CD4-positive, CD25-positive, alpha-beta regulatory T cell (primary cell): ENCODE data around the gene ACTN1. TPM values are rescaled to one million over a fixed set of nuclear protein-coding genes. Genes with fewer than 3 reads are reported as not detected.

ENCODE experiments used
- ATAC-seq, 2 donors: fragments of 150-1000 bp; cut with Tn5 transposase; one replicate each; pipeline ENCODE4 v1.10.0; 2021; ENCODE audit warnings: low read depth in 2 of 2, moderate number of reproducible peaks in 2 of 2, moderate library complexity in 1 of 2
- DNase-seq, 3 donors: peaks; one replicate each; pipeline versions ENCODE4 v3.0.0 to v3.0.0-alpha.2; 2012 to 2022; ENCODE audit warnings: mixed read lengths in 1 of 3
- H3K27ac ChIP-seq: one replicate; pipeline ENCODE4 v1.7.0; 2013; ENCODE audit warnings: mild to moderate bottlenecking, low read length; ENCODE audit not compliant: insufficient read depth, poor library complexity, severe bottlenecking
- H3K27me3 ChIP-seq: one replicate; pipeline ENCODE4 v1.7.0; 2013; ENCODE audit warnings: low read length; ENCODE audit not compliant: control insufficient read depth, insufficient read depth
- H3K36me3 ChIP-seq: one replicate; pipeline ENCODE4 v1.7.0; 2013; ENCODE audit warnings: mild to moderate bottlenecking, low read length, moderate library complexity; ENCODE audit not compliant: control insufficient read depth, insufficient read depth
- H3K4me1 ChIP-seq: 2 replicates; pipeline ENCODE4 v1.7.0; 2013; ENCODE audit warnings: mild to moderate bottlenecking, low read length; ENCODE audit not compliant: insufficient read depth, control insufficient read depth, poor library complexity, severe bottlenecking
- H3K4me3 ChIP-seq: one replicate; pipeline ENCODE4 v1.7.0; 2013; ENCODE audit warnings: low read depth, mild to moderate bottlenecking, low read length, moderate library complexity
- H3K9me3 ChIP-seq, 2 experiments: 1 replicate in 1 of 2; 2 replicates in 1 of 2; pipeline ENCODE4 v1.7.0; 2013; ENCODE audit warnings: low read length in 2 of 2, mild to moderate bottlenecking in 1 of 2, moderate library complexity in 1 of 2; ENCODE audit not compliant: control insufficient read depth in 2 of 2
- H3K27ac Mint-ChIP-seq, 3 donors: one replicate each; pipeline ENCODE4 v1.8.0; 2020 to 2022; ENCODE audit warnings: mild to moderate bottlenecking in 3 of 3, mixed read lengths in 3 of 3, moderate library complexity in 2 of 3
- H3K27me3 Mint-ChIP-seq: one replicate; pipeline ENCODE4 v1.8.0; 2022; ENCODE audit warnings: mild to moderate bottlenecking, mixed read lengths
- H3K36me3 Mint-ChIP-seq: one replicate; pipeline ENCODE4 v1.8.0; 2020; ENCODE audit warnings: mixed read lengths
- H3K4me1 Mint-ChIP-seq, 4 donors: one replicate each; pipeline ENCODE4 v1.8.0; 2020 to 2022; ENCODE audit warnings: mixed read lengths in 4 of 4, mild to moderate bottlenecking in 1 of 4
- H3K4me3 Mint-ChIP-seq, 4 donors: one replicate each; pipeline ENCODE4 v1.8.0; 2020 to 2022; ENCODE audit warnings: mild to moderate bottlenecking in 4 of 4, mixed read lengths in 4 of 4, moderate library complexity in 3 of 4
- H3K9me3 Mint-ChIP-seq, 7 donors: one replicate each; pipeline ENCODE4 v1.8.0; 2020 to 2022; ENCODE audit warnings: mixed read lengths in 7 of 7, mild to moderate bottlenecking in 3 of 7, moderate library complexity in 2 of 7
- polyA plus RNA-seq, 4 donors: library from polyadenylated mRNA; unstranded; fragments of 300-500 nt; fragmentation: Illumina TruSeq; gene quantifications; one replicate each; pipeline ENCODE4 v1.2.3, GENCODE V29; 2021
- total RNA-seq: library from RNA; stranded (reverse); gene quantifications from one replicate; pipeline ENCODE4 v1.2.3, GENCODE V29; 2022

Gene ACTN1
- total and polyA plus RNA-seq, 5 donors from 2014 or later: 28.3 to 78.8 (median 47.5) TPM

GRCh38 chr14:68967459-68967940 lies 11.6 kb downstream of the ACTN1 start:
- Histone ChIP-seq H3K9me3 (no peaks in the 10 kb centered on the region), H3K27me3 (no peaks in the 10 kb centered on the region), H3K27ac (peak overlapping the region; percentile 86), H3K4me1 (peaks cover 70% of the 10 kb centered on the region), H3K4me3 (peak overlapping the region; percentile 53), H3K36me3 (no peaks in the 10 kb centered on the region)
- Mint-ChIP-seq H3K36me3 (peaks cover 8% of the 10 kb centered on the region), H3K4me1 (peaks cover 7 to 99% (median 57%) of the 10 kb centered on the region in 4 donors), H3K27ac (peak overlapping the region; percentile 96 to 98 (median 97)), H3K4me3 (peak overlapping the region in 3 of 4 donors; percentile 71 to 84 (median 81)), H3K9me3 (no peaks in the 10 kb centered on the region), H3K27me3 (no peaks in the 10 kb centered on the region)
- DNase-seq (no peak), ATAC-seq (no peak)

DNA sequence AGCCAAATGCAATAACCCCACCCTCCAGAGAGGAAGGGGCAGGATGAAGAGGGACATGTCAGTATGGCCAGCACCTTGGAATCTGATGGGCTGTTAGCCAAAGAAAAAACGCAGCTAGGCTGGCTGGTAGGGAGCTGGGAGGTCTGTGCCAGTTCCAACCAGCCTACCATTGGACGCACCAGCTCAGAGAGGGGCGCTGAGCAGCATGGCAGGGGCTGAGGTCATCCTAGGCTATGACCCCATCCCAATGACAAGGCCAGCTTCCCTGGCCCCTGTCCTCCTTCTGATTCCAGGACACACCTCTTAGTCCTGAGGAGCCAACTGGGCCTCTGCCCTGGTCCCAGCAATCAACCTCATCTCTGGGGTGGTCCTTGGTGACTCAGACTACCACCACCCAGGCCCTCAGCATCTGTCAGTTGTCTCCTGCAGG lies 12.2 kb downstream of the ACTN1 start:
- H3K4me1 Mint-ChIP-seq: peaks cover 7 to 98% (median 57%) of the 10 kb centered on the region in 4 donors
- peak overlapping the region; percentile 79 to 98 (median 97) for H3K27ac Mint-ChIP-seq
- peak overlapping the region; percentile 53 for H3K4me3 ChIP-seq

GRCh38 chr14:68965261-68965761 lies 13.8 kb downstream of the ACTN1 start:
- Mint-ChIP-seq H3K27ac (peak overlapping the region; percentile 91 to 97 (median 95)), H3K4me1 (peaks cover 6 to 97% (median 48%) of the 10 kb centered on the region in 4 donors), H3K9me3 (no peaks in the 10 kb centered on the region), H3K4me3 (peak overlapping the region in 3 of 4 donors; percentile 54 to 78 (median 58)), H3K27me3 (no peaks in the 10 kb centered on the region), H3K36me3 (peaks cover 9% of the 10 kb centered on the region)
- H3K27ac ChIP-seq: no peak overlapping the region
- no peaks in the 10 kb centered on the region for H3K9me3 ChIP-seq
- no peak for ATAC-seq
- peaks cover 54% of the 10 kb centered on the region for H3K4me1 ChIP-seq
- no peak for DNase-seq
- no peaks in the 10 kb centered on the region for H3K36me3 ChIP-seq
- no peaks in the 10 kb centered on the region for H3K27me3 ChIP-seq
- no peak overlapping the region for H3K4me3 ChIP-seq

More for the DNA sequence above, 12.2 kb downstream of the ACTN1 start:
- Histone ChIP-seq H3K27me3 (no peaks in the 10 kb centered on the region), H3K4me1 (peaks cover 64% of the 10 kb centered on the region), H3K9me3 (no peaks in the 10 kb centered on the region), H3K36me3 (no peaks in the 10 kb centered on the region), H3K27ac (peak overlapping the region; percentile 86)
- Mint-ChIP-seq H3K36me3 (peaks cover 6% of the 10 kb centered on the region), H3K27me3 (no peaks in the 10 kb centered on the region), H3K4me3 (peak overlapping the region in 2 of 4 donors; percentile 24 to 81), H3K9me3 (no peaks in the 10 kb centered on the region)
- ATAC-seq (no peak), DNase-seq (no peak)

GRCh38 chr14:68964300-68965093 lies 14.6 kb downstream of the ACTN1 start:
- H3K27ac Mint-ChIP-seq: peak overlapping the region in 2 of 3 donors; percentile 95 to 97
- no peak for DNase-seq
- Histone ChIP-seq H3K4me1 (peaks cover 46% of the 10 kb centered on the region), H3K9me3 (no peaks in the 10 kb centered on the region), H3K27me3 (no peaks in the 10 kb centered on the region), H3K27ac (no peak overlapping the region), H3K36me3 (no peaks in the 10 kb centered on the region), H3K4me3 (no peak overlapping the region)
- peaks cover 4 to 94% (median 44%) of the 10 kb centered on the region in 4 donors for H3K4me1 Mint-ChIP-seq
- no peak for ATAC-seq
- peak overlapping the region in 1 of 4 donors; percentile 78 for H3K4me3 Mint-ChIP-seq
- H3K9me3 Mint-ChIP-seq: no peaks in the 10 kb centered on the region
- H3K27me3 Mint-ChIP-seq: no peaks in the 10 kb centered on the region
- peaks cover 9% of the 10 kb centered on the region for H3K36me3 Mint-ChIP-seq

DNA sequence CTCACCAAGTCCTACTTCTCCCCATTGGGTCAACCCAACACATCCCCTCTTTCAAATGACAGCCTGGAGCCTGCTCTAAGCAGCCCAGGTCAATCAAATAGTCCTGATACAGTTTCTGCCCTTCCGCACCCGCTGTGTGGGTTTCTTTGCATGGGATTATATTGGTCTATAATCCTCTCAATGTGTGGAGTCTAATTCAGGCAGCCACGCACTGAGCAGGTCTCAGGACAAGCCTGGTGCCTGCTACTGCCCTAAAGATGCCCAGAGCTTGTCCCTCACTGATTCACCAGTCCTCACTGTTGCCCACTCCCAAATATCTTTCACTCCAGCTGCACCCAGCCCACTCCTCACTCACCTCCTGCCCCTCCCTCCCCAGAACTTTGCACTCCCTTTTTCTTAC lies 16.4 kb downstream of the ACTN1 start:
- H3K9me3 ChIP-seq: no peaks in the 10 kb centered on the region
- Mint-ChIP-seq H3K27me3 (no peaks in the 10 kb centered on the region), H3K4me1 (peaks cover 4 to 92% (median 34%) of the 10 kb centered on the region in 4 donors), H3K36me3 (peaks cover 9% of the 10 kb centered on the region), H3K4me3 (no peak overlapping the region), H3K27ac (peak overlapping the region; percentile 55 to 83 (median 62)), H3K9me3 (no peaks in the 10 kb centered on the region)
- no peak overlapping the region for H3K4me3 ChIP-seq
- peaks cover 32% of the 10 kb centered on the region for H3K4me1 ChIP-seq
- no peak for DNase-seq
- no peaks in the 10 kb centered on the region for H3K36me3 ChIP-seq
- no peaks in the 10 kb centered on the region for H3K27me3 ChIP-seq
- H3K27ac ChIP-seq: no peak overlapping the region
- ATAC-seq: no peak

GRCh38 chr14:68961781-68962584 lies 17.1 kb downstream of the ACTN1 start:
- Histone ChIP-seq H3K4me1 (peaks cover 25% of the 10 kb centered on the region), H3K9me3 (no peaks in the 10 kb centered on the region)
- peaks cover 4 to 92% (median 30%) of the 10 kb centered on the region in 4 donors for H3K4me1 Mint-ChIP-seq

GRCh38 chr14:68961361-68961760 lies 17.7 kb downstream of the ACTN1 start:
- H3K9me3 ChIP-seq: no peaks in the 10 kb centered on the region
- H3K4me3 Mint-ChIP-seq: no peak overlapping the region
- peaks cover 16% of the 10 kb centered on the region for H3K36me3 Mint-ChIP-seq
- no peak overlapping the region for H3K27ac ChIP-seq
- H3K36me3 ChIP-seq: no peaks in the 10 kb centered on the region
- H3K9me3 Mint-ChIP-seq: no peaks in the 10 kb centered on the region
- H3K27me3 ChIP-seq: no peaks in the 10 kb centered on the region
- ATAC-seq (no peak), DNase-seq (no peak)
- H3K27ac Mint-ChIP-seq: peak overlapping the region; percentile 20 to 47 (median 32)
- H3K4me3 ChIP-seq: no peak overlapping the region
- peaks cover 18% of the 10 kb centered on the region for H3K4me1 ChIP-seq
- H3K27me3 Mint-ChIP-seq: no peaks in the 10 kb centered on the region
- H3K4me1 Mint-ChIP-seq: peaks cover 4 to 92% (median 33%) of the 10 kb centered on the region in 4 donors

More at GRCh38 chr14:68961781-68962584, 17.1 kb downstream of the ACTN1 start:
- Mint-ChIP-seq H3K27ac (peak overlapping the region; percentile 55 to 83 (median 62)), H3K9me3 (no peaks in the 10 kb centered on the region), H3K27me3 (no peaks in the 10 kb centered on the region), H3K4me3 (peak overlapping the region in 1 of 4 donors; percentile 16), H3K36me3 (peaks cover 10% of the 10 kb centered on the region)
- no peak overlapping the region for H3K4me3 ChIP-seq
- ATAC-seq (no peak), DNase-seq (no peak)
- H3K36me3 ChIP-seq: no peaks in the 10 kb centered on the region
- no peak overlapping the region for H3K27ac ChIP-seq
- H3K27me3 ChIP-seq: no peaks in the 10 kb centered on the region
